Loucy (cell line): ENCODE measurements around the gene TMEM37.

Experiments used
- H2AFZ ChIP-seq: fragments of 200-600 bp; sonication (generic); 2 replicates; pipeline ENCODE4 v1.6.0; 2016; ENCODE audit warnings: antibody characterized with exemption, mild to moderate bottlenecking, low read length, moderate library complexity
- H3F3A ChIP-seq: fragments of 200-600 bp; 2 replicates; pipeline ENCODE4 v1.6.0; 2016; ENCODE audit warnings: antibody characterized with exemption, low read depth, mild to moderate bottlenecking
- H3K27me3 ChIP-seq: fragments of 200-600 bp; sonication (generic); 2 replicates; pipeline ENCODE4 v1.6.1; 2014; ENCODE audit warnings: low read length, mild to moderate bottlenecking; ENCODE audit not compliant: insufficient read depth, poor library complexity, severe bottlenecking
- H3K36me3 ChIP-seq: fragments of 200-600 bp; sonication (generic); 2 replicates; pipeline ENCODE4 v1.6.1; 2016; ENCODE audit warnings: low read length; ENCODE audit not compliant: insufficient read depth
- H3K4me1 ChIP-seq: fragments of 200-600 bp; sonication (generic); 2 replicates; pipeline ENCODE4 v1.5.1; 2014; ENCODE audit warnings: low read length, mild to moderate bottlenecking; ENCODE audit not compliant: insufficient read depth, poor library complexity, severe bottlenecking
- H3K4me2 ChIP-seq: fragments of 200-600 bp; sonication (generic); 2 replicates; pipeline ENCODE4 v1.6.0; 2014; ENCODE audit warnings: antibody characterized with exemption, low read length, low read depth, mild to moderate bottlenecking; ENCODE audit not compliant: poor library complexity, severe bottlenecking
- H3K4me3 ChIP-seq: fragments of 200-600 bp; sonication (generic); 2 replicates; pipeline ENCODE4 v1.5.1; 2014; ENCODE audit warnings: low read length, mild to moderate bottlenecking, mixed read lengths; ENCODE audit not compliant: poor library complexity, severe bottlenecking
- H3K79me2 ChIP-seq: fragments of 200-600 bp; sonication (generic); 2 replicates; pipeline ENCODE4 v1.6.1; 2014; ENCODE audit warnings: low read length; ENCODE audit not compliant: insufficient read depth
- H3K9ac ChIP-seq: fragments of 200-600 bp; sonication (generic); 2 replicates; pipeline ENCODE4 v1.6.0; 2014; ENCODE audit warnings: mild to moderate bottlenecking, low read depth, low read length, moderate library complexity; ENCODE audit not compliant: poor library complexity, severe bottlenecking
- H3K9me2 ChIP-seq: fragments of 200-600 bp; sonication (generic); replicated peaks from 2 replicates; pipeline ENCODE4 v1.6.1; 2016; ENCODE audit warnings: low read depth, low read length, mixed read lengths
- H3K9me3 ChIP-seq: fragments of 200-600 bp; sonication (generic); 2 replicates; pipeline ENCODE4 v1.6.1; 2014; ENCODE audit warnings: mild to moderate bottlenecking, antibody characterized with exemption, low read length, low read depth; ENCODE audit not compliant: insufficient read depth
- H4K20me1 ChIP-seq: fragments of 200-600 bp; sonication (generic); 2 replicates; pipeline ENCODE4 v1.6.0; 2014; ENCODE audit warnings: antibody characterized with exemption, low read length, mild to moderate bottlenecking; ENCODE audit not compliant: insufficient read depth, poor library complexity, severe bottlenecking
- EZH2phosphoT487 ChIP-seq: fragments of 200-600 bp; IDR thresholded peaks from 2 replicates; pipeline ENCODE4 v1.6.1; 2018; ENCODE audit warnings: antibody characterized with exemption, mild to moderate bottlenecking, moderate library complexity, borderline replicate concordance
- TF ChIP-seq, protein P1 (sequence below): fragments of 200-600 bp; sonication (generic); conservative IDR thresholded peaks from 2 replicates; pipeline ENCODE4 v1.5.1; 2014; ENCODE audit warnings: mild to moderate bottlenecking, antibody characterized with exemption, low read length

The TMEM37 gene

GRCh38 chr2:119480718-119481142 lies 49.1 kb downstream of the TMEM37 start:
- H2AFZ ChIP-seq, result no peak overlapping the region
- H3K4me3 ChIP-seq, result no peak overlapping the region
- no peaks in the 10 kb centered on the region for H3K9me3 ChIP-seq
- no peak for TF ChIP-seq EZH2phosphoT487
- TF ChIP-seq, protein P1, sequence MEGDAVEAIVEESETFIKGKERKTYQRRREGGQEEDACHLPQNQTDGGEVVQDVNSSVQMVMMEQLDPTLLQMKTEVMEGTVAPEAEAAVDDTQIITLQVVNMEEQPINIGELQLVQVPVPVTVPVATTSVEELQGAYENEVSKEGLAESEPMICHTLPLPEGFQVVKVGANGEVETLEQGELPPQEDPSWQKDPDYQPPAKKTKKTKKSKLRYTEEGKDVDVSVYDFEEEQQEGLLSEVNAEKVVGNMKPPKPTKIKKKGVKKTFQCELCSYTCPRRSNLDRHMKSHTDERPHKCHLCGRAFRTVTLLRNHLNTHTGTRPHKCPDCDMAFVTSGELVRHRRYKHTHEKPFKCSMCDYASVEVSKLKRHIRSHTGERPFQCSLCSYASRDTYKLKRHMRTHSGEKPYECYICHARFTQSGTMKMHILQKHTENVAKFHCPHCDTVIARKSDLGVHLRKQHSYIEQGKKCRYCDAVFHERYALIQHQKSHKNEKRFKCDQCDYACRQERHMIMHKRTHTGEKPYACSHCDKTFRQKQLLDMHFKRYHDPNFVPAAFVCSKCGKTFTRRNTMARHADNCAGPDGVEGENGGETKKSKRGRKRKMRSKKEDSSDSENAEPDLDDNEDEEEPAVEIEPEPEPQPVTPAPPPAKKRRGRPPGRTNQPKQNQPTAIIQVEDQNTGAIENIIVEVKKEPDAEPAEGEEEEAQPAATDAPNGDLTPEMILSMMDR, result no peak
- H3K4me2 ChIP-seq, result no peak overlapping the region
- no peaks in the 10 kb centered on the region for H3K27me3 ChIP-seq
- no peak overlapping the region for H3K9ac ChIP-seq
- no peaks in the 10 kb centered on the region for H3K4me1 ChIP-seq
- H4K20me1 ChIP-seq, result no peaks in the 10 kb centered on the region
- no peaks in the 10 kb centered on the region for H3F3A ChIP-seq
- H3K9me2 ChIP-seq, result no peaks in the 10 kb centered on the region
- no peaks in the 10 kb centered on the region for H3K79me2 ChIP-seq
- no peaks in the 10 kb centered on the region for H3K36me3 ChIP-seq

- no peaks in the 10 kb centered on the region for H3K79me2 ChIP-seq
- no peak overlapping the region for H2AFZ ChIP-seq
- no peak overlapping the region for H3K4me2 ChIP-seq
- no peak overlapping the region for H3K9ac ChIP-seq
- H3K9me2 ChIP-seq, result no peaks in the 10 kb centered on the region
- no peaks in the 10 kb centered on the region for H3K27me3 ChIP-seq
- H3F3A ChIP-seq, result no peaks in the 10 kb centered on the region
- H3K4me3 ChIP-seq, result no peak overlapping the region
- TF ChIP-seq EZH2phosphoT487, result no peak
- TF ChIP-seq, protein P1, result no peak
- H3K9me3 ChIP-seq, result no peaks in the 10 kb centered on the region
- H3K4me1 ChIP-seq, result no peaks in the 10 kb centered on the region
- H4K20me1 ChIP-seq, result no peaks in the 10 kb centered on the region
- H3K36me3 ChIP-seq, result no peaks in the 10 kb centered on the region
These were observed 50.1 kb downstream of the TMEM37 start for GRCh38 chr2:119481501-119482455.

DNA sequence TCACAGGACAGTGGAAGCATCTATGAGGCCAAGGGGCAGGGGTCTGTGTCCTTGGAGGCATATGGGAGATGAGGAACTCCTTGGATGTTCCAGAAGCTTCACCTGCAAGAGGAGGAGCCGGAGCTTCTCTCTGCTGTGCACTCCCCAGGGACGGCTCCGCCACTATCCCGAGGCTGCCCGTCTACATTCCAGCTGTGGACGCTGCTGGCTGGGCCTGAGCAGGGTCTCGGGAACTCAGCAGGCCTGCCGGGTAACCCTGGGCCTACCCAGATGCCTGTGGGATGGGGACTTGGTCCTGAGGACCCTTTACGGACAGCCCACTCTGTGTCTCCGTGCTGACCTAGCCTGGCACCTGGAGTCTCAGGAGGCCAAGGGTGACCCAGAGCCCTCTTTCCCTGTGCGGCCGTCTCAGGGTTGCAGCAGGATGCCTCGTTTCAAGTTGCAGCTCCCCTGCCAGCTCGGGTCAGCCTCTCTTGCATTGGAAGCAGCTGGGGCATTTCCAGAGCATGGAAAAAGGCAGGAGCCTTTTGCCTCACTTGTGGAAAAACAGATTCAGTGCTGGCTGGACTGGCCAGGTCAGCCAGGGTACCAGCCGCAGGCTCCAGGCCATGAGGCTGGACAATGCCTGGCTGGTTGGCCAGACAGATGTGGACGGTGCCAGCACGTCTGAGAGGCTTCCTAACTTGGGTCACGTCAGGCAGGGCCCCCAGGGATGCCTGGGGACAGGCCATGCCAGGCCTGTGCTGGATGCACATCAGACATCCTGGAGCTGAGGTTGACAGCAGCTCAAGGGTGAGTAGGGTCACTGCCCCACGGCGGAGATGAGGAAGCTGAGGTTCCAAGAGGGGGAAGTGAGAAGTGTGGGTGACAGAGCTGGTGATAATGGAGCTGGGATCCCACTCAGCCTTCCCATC lies 51.1 kb downstream of the TMEM37 start:
- no peak for TF ChIP-seq EZH2phosphoT487
- TF ChIP-seq, protein P1, result no peak
- Histone ChIP-seq H3K4me2 (no peak overlapping the region), H3K79me2 (no peaks in the 10 kb centered on the region), H3K27me3 (no peaks in the 10 kb centered on the region), H3K4me3 (no peak overlapping the region), H3F3A (no peaks in the 10 kb centered on the region), H3K4me1 (no peaks in the 10 kb centered on the region), H3K9me3 (no peaks in the 10 kb centered on the region), H4K20me1 (no peaks in the 10 kb centered on the region), H3K9ac (no peak overlapping the region), H3K36me3 (no peaks in the 10 kb centered on the region), H3K9me2 (no peaks in the 10 kb centered on the region), H2AFZ (no peak overlapping the region)
